OCI-LY1 (cell line): Measurements from ENCODE around the gene RPL22.

Experiments
- H2AFZ ChIP-seq: fragments of 200-600 bp; sonication (generic), shearing (Covaris generic); 2 replicates; pipeline ENCODE4 v1.6.0; 2014; ENCODE audit warnings: antibody characterized with exemption, mild to moderate bottlenecking, low read length
- H3F3A ChIP-seq: fragments of 200-600 bp; sonication (generic), shearing (Covaris generic); 2 replicates; pipeline ENCODE4 v1.6.0; 2014; ENCODE audit warnings: mild to moderate bottlenecking, antibody characterized with exemption, low read length, moderate library complexity; ENCODE audit not compliant: insufficient read depth
- H3K27ac ChIP-seq: fragments of 200-600 bp; sonication (generic); 2 replicates; pipeline ENCODE4 v1.5.1; 2014; ENCODE audit warnings: low read length, mixed run types, mild to moderate bottlenecking, low read depth; ENCODE audit not compliant: poor library complexity, severe bottlenecking
- H3K27me3 ChIP-seq: fragments of 200-600 bp; sonication (generic); 2 replicates; pipeline ENCODE4 v1.6.0; 2014; ENCODE audit warnings: antibody characterized with exemption, mild to moderate bottlenecking, low read length, moderate library complexity; ENCODE audit not compliant: insufficient read depth
- H3K36me3 ChIP-seq: fragments of 200-600 bp; sonication (generic); 2 replicates; pipeline ENCODE4 v1.6.1; 2014; ENCODE audit warnings: mild to moderate bottlenecking, antibody characterized with exemption, low read length, moderate library complexity, mixed read lengths; ENCODE audit not compliant: insufficient read depth
- H3K4me1 ChIP-seq: fragments of 200-600 bp; sonication (generic); 2 replicates; pipeline ENCODE4 v1.5.1; 2014; ENCODE audit warnings: mild to moderate bottlenecking, low read length, moderate library complexity; ENCODE audit not compliant: insufficient read depth, severe bottlenecking
- H3K4me2 ChIP-seq: fragments of 200-600 bp; sonication (generic), shearing (Covaris generic); 2 replicates; pipeline ENCODE4 v1.6.1; 2014; ENCODE audit warnings: low read length
- H3K4me3 ChIP-seq: fragments of 200-600 bp; sonication (generic); 2 replicates; pipeline ENCODE4 v1.5.1; 2014; ENCODE audit warnings: low read length, low read depth, mild to moderate bottlenecking, mixed read lengths; ENCODE audit not compliant: poor library complexity, severe bottlenecking
- H3K79me2 ChIP-seq: fragments of 200-600 bp; shearing (Covaris generic); 2 replicates; pipeline ENCODE4 v1.6.1; 2016; ENCODE audit warnings: mixed run types, low read length, mixed read lengths; ENCODE audit not compliant: insufficient read depth
- H3K9ac ChIP-seq: fragments of 200-600 bp; sonication (generic), shearing (Covaris generic); 2 replicates; pipeline ENCODE4 v1.6.1; 2014; ENCODE audit warnings: mild to moderate bottlenecking, low read length, mixed read lengths
- H3K9me2 ChIP-seq: fragments of 200-600 bp; sonication (generic), shearing (Covaris generic); 2 replicates; pipeline ENCODE4 v1.6.1; 2014; ENCODE audit warnings: low read depth, mild to moderate bottlenecking, low read length, mixed read lengths
- H3K9me3 ChIP-seq: fragments of 200-600 bp; shearing (Covaris generic); 2 replicates; pipeline ENCODE4 v1.6.1; 2014; ENCODE audit warnings: low read length, mixed read lengths
- H4K20me1 ChIP-seq: fragments of 200-600 bp; sonication (generic), shearing (Covaris generic); 2 replicates; pipeline ENCODE4 v1.6.0; 2016; ENCODE audit warnings: mild to moderate bottlenecking, low read length; ENCODE audit not compliant: insufficient read depth
- CTCF ChIP-seq: fragments of 200-600 bp; sonication (generic), shearing (Covaris generic); IDR thresholded peaks from 2 replicates; pipeline ENCODE4 v1.5.1; 2017; ENCODE audit warnings: mild to moderate bottlenecking, antibody characterized with exemption, low read length, moderate library complexity, mixed read lengths
- EZH2 ChIP-seq: fragments of 200-600 bp; sonication (generic), shearing (Covaris generic); IDR thresholded peaks from 2 replicates; pipeline ENCODE4 v1.8.0; 2017; ENCODE audit warnings: borderline replicate concordance, mixed run types, mild to moderate bottlenecking, antibody characterized with exemption, low read length, moderate library complexity, mixed read lengths

RPL22 gene

GRCh38 chr1:6163191-6163972, 36.0 kb downstream of the RPL22 start:
- Histone ChIP-seq H3K9me2 (no peaks in the 10 kb centered on the region), H3K4me3 (no peak overlapping the region), H3K36me3 (no peaks in the 10 kb centered on the region), H2AFZ (no peak overlapping the region), H4K20me1 (no peaks in the 10 kb centered on the region), H3K27me3 (peaks cover 23% of the 10 kb centered on the region), H3K4me2 (no peak overlapping the region), H3K27ac (no peak overlapping the region), H3K9me3 (no peaks in the 10 kb centered on the region), H3K79me2 (no peaks in the 10 kb centered on the region), H3K9ac (no peak overlapping the region), H3K4me1 (no peaks in the 10 kb centered on the region), H3F3A (no peaks in the 10 kb centered on the region)
- TF ChIP-seq CTCF: no peak
- TF ChIP-seq EZH2: no peak

GRCh38 chr1:6162773-6163172, 36.6 kb downstream of the RPL22 start:
- no peaks in the 10 kb centered on the region for H4K20me1 ChIP-seq
- no peaks in the 10 kb centered on the region for H3K4me1 ChIP-seq
- no peaks in the 10 kb centered on the region for H3K9me3 ChIP-seq
- H3K27ac ChIP-seq: no peak overlapping the region
- H3K9me2 ChIP-seq: no peaks in the 10 kb centered on the region
- no peaks in the 10 kb centered on the region for H3F3A ChIP-seq
- H3K79me2 ChIP-seq: no peaks in the 10 kb centered on the region
- no peak overlapping the region for H3K9ac ChIP-seq
- H3K4me3 ChIP-seq: no peak overlapping the region
- peaks cover 23% of the 10 kb centered on the region for H3K27me3 ChIP-seq
- no peak overlapping the region for H3K4me2 ChIP-seq
- no peak overlapping the region for H2AFZ ChIP-seq
- H3K36me3 ChIP-seq: no peaks in the 10 kb centered on the region
- TF ChIP-seq EZH2 (no peak), CTCF (no peak)

DNA sequence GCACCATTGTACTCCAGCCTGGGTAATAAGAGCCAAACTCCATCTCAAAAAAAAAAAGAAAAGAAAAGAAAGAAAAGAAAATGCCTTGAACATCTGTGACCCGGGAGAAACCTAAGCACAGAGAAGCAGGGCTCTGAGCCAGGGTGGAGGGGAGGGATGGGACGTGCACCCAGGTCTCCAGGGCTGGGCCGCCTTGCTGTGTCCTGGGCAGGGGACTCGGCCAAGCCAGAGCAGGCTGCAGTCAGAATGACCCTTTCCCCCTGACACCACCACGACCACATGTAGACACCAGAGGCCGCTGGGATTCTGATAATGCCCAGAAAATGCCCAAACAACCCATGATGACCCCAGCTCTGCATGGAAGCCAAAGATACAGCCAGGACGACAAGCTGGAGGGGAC, 37.1 kb downstream of the RPL22 start:
- Histone ChIP-seq H3K9me3 (no peaks in the 10 kb centered on the region), H3K36me3 (no peaks in the 10 kb centered on the region), H3K27ac (no peak overlapping the region), H3F3A (no peaks in the 10 kb centered on the region), H3K9ac (no peak overlapping the region), H3K4me1 (no peaks in the 10 kb centered on the region), H4K20me1 (no peaks in the 10 kb centered on the region), H3K9me2 (no peaks in the 10 kb centered on the region), H2AFZ (no peak overlapping the region), H3K27me3 (peaks cover 23% of the 10 kb centered on the region), H3K4me2 (no peak overlapping the region), H3K4me3 (no peak overlapping the region), H3K79me2 (no peaks in the 10 kb centered on the region)
- TF ChIP-seq EZH2 (no peak), CTCF (no peak)
